Brain microvascular endothelial cell (primary cell): ENCODE results near the gene RSU1.

Experiments used
- DNase-seq: peaks from one replicate; pipeline ENCODE4 v3.0.0-alpha.2; 2020
- H3K27ac ChIP-seq: fragments of 250-450 bp; sonication (Bioruptor Pico); 2 replicates; pipeline ENCODE4 v1.5.1; 2020; ENCODE audit warnings: mild to moderate bottlenecking, moderate library complexity
- H3K27me3 ChIP-seq: fragments of 250-450 bp; sonication (Bioruptor Pico); replicated peaks from 2 replicates; pipeline ENCODE4 v1.5.1; 2020; ENCODE audit warnings: mild to moderate bottlenecking
- H3K36me3 ChIP-seq: fragments of 250-450 bp; sonication (Bioruptor Pico); replicated peaks from 2 replicates; pipeline ENCODE4 v1.5.1; 2020; ENCODE audit warnings: mild to moderate bottlenecking
- H3K4me3 ChIP-seq: 2 replicates; pipeline ENCODE4 v1.5.1; 2011; ENCODE audit warnings: low read depth, mild to moderate bottlenecking, control low read depth, low read length, moderate library complexity
- in situ Hi-C: cut with HindIII; loops from 2 replicates; pipeline ENCODE4 v1.10.0; 2017; ENCODE audit warnings: low sequenced_read_pairs, low pct_ligation_motif_present
- TF ChIP-seq, protein P1 (sequence below): IDR thresholded peaks from 2 replicates; pipeline ENCODE4 v1.5.1; 2011; ENCODE audit warnings: low read depth, mild to moderate bottlenecking, moderate library complexity, low read length, control low read depth, inconsistent platforms; ENCODE audit errors: missing control alignments

The RSU1 gene

DNA sequence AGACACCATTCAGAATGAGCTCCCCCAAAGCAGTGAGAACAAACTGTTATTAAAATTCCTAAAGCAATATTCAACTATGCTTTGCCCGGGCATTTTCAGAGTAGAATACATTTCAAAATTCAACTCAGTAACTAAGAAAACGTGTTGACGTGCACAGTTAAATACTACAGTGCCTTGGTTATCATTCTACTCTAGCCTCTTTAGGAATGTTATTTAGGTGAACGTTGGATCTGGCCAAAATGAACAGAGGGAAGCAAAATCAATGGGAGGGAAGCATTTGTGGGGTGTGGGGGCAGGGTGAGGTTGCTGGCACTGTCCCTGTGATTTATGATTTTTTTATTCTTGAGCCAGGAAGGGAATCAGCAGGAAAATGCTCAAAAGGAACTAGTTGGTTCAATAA is 27.5 kb downstream of the RSU1 start:
- in situ Hi-C loops: no loop called here
- no peak overlapping the region for H3K27ac ChIP-seq
- DNase-seq: no peak
- TF ChIP-seq, protein P1, sequence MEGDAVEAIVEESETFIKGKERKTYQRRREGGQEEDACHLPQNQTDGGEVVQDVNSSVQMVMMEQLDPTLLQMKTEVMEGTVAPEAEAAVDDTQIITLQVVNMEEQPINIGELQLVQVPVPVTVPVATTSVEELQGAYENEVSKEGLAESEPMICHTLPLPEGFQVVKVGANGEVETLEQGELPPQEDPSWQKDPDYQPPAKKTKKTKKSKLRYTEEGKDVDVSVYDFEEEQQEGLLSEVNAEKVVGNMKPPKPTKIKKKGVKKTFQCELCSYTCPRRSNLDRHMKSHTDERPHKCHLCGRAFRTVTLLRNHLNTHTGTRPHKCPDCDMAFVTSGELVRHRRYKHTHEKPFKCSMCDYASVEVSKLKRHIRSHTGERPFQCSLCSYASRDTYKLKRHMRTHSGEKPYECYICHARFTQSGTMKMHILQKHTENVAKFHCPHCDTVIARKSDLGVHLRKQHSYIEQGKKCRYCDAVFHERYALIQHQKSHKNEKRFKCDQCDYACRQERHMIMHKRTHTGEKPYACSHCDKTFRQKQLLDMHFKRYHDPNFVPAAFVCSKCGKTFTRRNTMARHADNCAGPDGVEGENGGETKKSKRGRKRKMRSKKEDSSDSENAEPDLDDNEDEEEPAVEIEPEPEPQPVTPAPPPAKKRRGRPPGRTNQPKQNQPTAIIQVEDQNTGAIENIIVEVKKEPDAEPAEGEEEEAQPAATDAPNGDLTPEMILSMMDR: no peak
- H3K36me3 ChIP-seq: no peaks in the 10 kb centered on the region
- no peaks in the 10 kb centered on the region for H3K27me3 ChIP-seq
- H3K4me3 ChIP-seq: no peak overlapping the region

GRCh38 chr10:16789261-16789660 is 28.0 kb downstream of the RSU1 start:
- in situ Hi-C loops: no loop called here

GRCh38 chr10:16788778-16789177 is 28.4 kb downstream of the RSU1 start:
- no peaks in the 10 kb centered on the region for H3K36me3 ChIP-seq
- no peak overlapping the region for H3K4me3 ChIP-seq
- no peak for DNase-seq
- in situ Hi-C loops: no loop called here
- H3K27ac ChIP-seq: no peak overlapping the region
- TF ChIP-seq, protein P1: no peak
- H3K27me3 ChIP-seq: no peaks in the 10 kb centered on the region

More at GRCh38 chr10:16789261-16789660, 28.0 kb downstream of the RSU1 start:
- Histone ChIP-seq H3K36me3 (no peaks in the 10 kb centered on the region), H3K27ac (no peak overlapping the region), H3K27me3 (no peaks in the 10 kb centered on the region), H3K4me3 (no peak overlapping the region)
- TF ChIP-seq, protein P1: no peak
- DNase-seq: no peak

DNA sequence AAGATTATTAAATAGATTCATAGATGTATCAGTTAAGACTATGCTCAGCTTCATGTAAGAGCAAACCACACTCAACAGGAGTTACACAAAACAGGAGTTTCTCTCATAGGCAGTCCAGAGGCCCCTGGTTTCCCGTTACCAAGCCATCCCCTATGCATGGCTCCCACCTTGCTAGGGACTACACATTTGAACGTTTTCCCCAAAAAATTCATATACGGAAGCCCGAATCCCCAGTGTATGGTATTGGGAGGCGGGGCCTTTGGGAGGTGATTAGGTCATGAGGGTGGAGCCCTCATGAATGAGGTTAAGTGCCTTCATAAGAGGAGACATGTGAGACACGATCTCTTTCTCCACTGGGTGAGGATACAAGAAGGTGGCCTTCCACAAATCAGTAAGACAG is 29.1 kb downstream of the RSU1 start:
- in situ Hi-C loops: no loop called here
- TF ChIP-seq, protein P1: no peak
- H3K27me3 ChIP-seq: no peaks in the 10 kb centered on the region
- H3K36me3 ChIP-seq: no peaks in the 10 kb centered on the region
- H3K27ac ChIP-seq: no peak overlapping the region
- DNase-seq: no peak
- no peak overlapping the region for H3K4me3 ChIP-seq

GRCh38 chr10:16787361-16787791 is 29.8 kb downstream of the RSU1 start:
- TF ChIP-seq, protein P1: no peak
- H3K36me3 ChIP-seq: no peaks in the 10 kb centered on the region
- DNase-seq: no peak
- no peak overlapping the region for H3K4me3 ChIP-seq
- in situ Hi-C loops: no loop called here
- H3K27ac ChIP-seq: no peak overlapping the region
- no peaks in the 10 kb centered on the region for H3K27me3 ChIP-seq

DNA sequence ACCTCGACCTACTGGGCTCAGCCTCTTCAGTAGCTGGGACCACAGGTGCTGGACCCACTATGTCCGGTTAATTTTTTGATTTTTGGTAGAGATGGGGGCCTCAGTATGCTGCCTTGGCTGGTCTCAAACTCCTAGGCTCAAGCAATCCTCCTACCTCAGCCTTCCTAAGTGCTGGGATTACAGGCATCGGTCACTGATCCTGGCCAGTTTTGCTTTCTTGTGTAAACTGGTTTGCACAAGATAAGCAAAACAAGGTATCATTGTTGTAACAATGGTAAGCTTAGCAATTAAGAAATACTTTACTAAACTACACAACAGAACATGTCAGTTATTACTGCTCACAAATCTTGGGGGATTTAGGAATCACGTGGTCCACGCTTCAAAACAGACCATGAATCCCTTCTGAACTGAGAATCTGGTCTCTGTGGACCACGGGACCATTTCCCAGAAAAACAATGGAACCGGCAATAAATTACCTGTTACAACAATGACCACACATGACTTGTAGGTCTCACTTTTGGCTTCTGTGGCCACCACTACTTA is 36.8 kb downstream of the RSU1 start:
- DNase-seq: no peak
- TF ChIP-seq, protein P1: no peak
- in situ Hi-C loops: no loop called here
- Histone ChIP-seq H3K4me3 (no peak overlapping the region), H3K27me3 (no peaks in the 10 kb centered on the region), H3K27ac (no peak overlapping the region), H3K36me3 (peaks cover 14% of the 10 kb centered on the region)
